ENCODE measurements around the gene ANKRD44. TPM values are rescaled to one million over a fixed set of nuclear protein-coding genes. Genes with fewer than 3 reads are reported as not detected.

Gene ANKRD44
- total RNA-seq, 2 experiments from 2014 or later, result 214 to 246 TPM

- Mint-ChIP-seq H3K4me1 (peaks cover 96% of the 10 kb centered on the region), H3K36me3 (ENCODE audit: low read depth) (peaks cover 52% of the 10 kb centered on the region), H3K4me3 (peak overlapping the region; percentile 15), H3K9me3 (no peaks in the 10 kb centered on the region), H3K27ac (peak overlapping the region; percentile 91), H3K27me3 (no peaks in the 10 kb centered on the region)
- CTCF ChIA-PET, result interaction anchor here (0.9 to 2.3 kb wide), 5 partner anchors 11 to 96 kb away, joined by 3 to 10 read pairs (median 5); no protein-coding TSS in a partner anchor
- POLR2A ChIA-PET, result interaction anchor here (1.0 to 12.7 kb wide), 11 partner anchors 11 to 98 kb away, joined by 3 to 158 read pairs (median 4); partner anchors contain the start of gene ANKRD44
- peak; percentile 57 for DNase-seq
These were observed 100.7 kb downstream of the ANKRD44 start for GRCh38 chr2:197209742-197210408.

- Mint-ChIP-seq H3K9me3 (no peaks in the 10 kb centered on the region), H3K4me3 (peak overlapping the region; percentile 15), H3K27me3 (no peaks in the 10 kb centered on the region), H3K36me3 (ENCODE audit: low read depth) (peaks cover 58% of the 10 kb centered on the region), H3K4me1 (peaks cover 96% of the 10 kb centered on the region), H3K27ac (peak overlapping the region; percentile 91)
- no peak for DNase-seq
- ChIA-PET CTCF (interaction anchor here (0.6 to 2.3 kb wide), 7 partner anchors 10 to 98 kb away, joined by 3 to 10 read pairs (median 3); no protein-coding TSS in a partner anchor), POLR2A (interaction anchor here (1.2 to 12.7 kb wide), 11 partner anchors 8 to 98 kb away, joined by 3 to 158 read pairs (median 4); partner anchors contain the start of gene ANKRD44)
These were observed 101.3 kb downstream of the ANKRD44 start for GRCh38 chr2:197209246-197209645.

- H3K27ac Mint-ChIP-seq, result peak overlapping the region; percentile 91
- H3K4me1 Mint-ChIP-seq, result peaks cover 94% of the 10 kb centered on the region
- H3K36me3 Mint-ChIP-seq (ENCODE audit: low read depth), result peaks cover 61% of the 10 kb centered on the region
- no peaks in the 10 kb centered on the region for H3K9me3 Mint-ChIP-seq
- no peaks in the 10 kb centered on the region for H3K27me3 Mint-ChIP-seq
- POLR2A ChIA-PET, result interaction anchor here (1.2 to 12.7 kb wide), 8 partner anchors 8 to 99 kb away, joined by 3 to 158 read pairs (median 6); partner anchors contain the start of gene ANKRD44
- no peak for DNase-seq
- H3K4me3 Mint-ChIP-seq, result peak overlapping the region; percentile 15
- CTCF ChIA-PET, result interaction anchor here (0.6 to 2.3 kb wide), 8 partner anchors 10 to 102 kb away, joined by 3 to 10 read pairs (median 3); partner anchors contain the start of gene ANKRD44
These were observed 101.7 kb downstream of the ANKRD44 start for GRCh38 chr2:197208841-197209240.

- H3K4me1 Mint-ChIP-seq, result peaks cover 91% of the 10 kb centered on the region
- peak overlapping the region; percentile 93 for H3K27ac Mint-ChIP-seq
- H3K36me3 Mint-ChIP-seq (ENCODE audit: low read depth), result peaks cover 68% of the 10 kb centered on the region
- DNase-seq, result no peak
- ChIA-PET POLR2A (interaction anchor here (0.6 to 12.7 kb wide), 6 partner anchors 9 to 409 kb away, joined by 3 to 158 read pairs (median 9); partner anchors contain the start of genes ANKRD44 and GTF3C3), CTCF (interaction anchor here (0.7 to 2.3 kb wide), 5 partner anchors 8 to 103 kb away, joined by 3 to 5 read pairs (median 3); partner anchors contain the start of gene ANKRD44)
- H3K4me3 Mint-ChIP-seq, result no peak overlapping the region
- no peaks in the 10 kb centered on the region for H3K9me3 Mint-ChIP-seq
- H3K27me3 Mint-ChIP-seq, result no peaks in the 10 kb centered on the region
These were observed 102.6 kb downstream of the ANKRD44 start for GRCh38 chr2:197208024-197208423.

- H3K36me3 Mint-ChIP-seq (ENCODE audit: low read depth), result peaks cover 70% of the 10 kb centered on the region
- H3K9me3 Mint-ChIP-seq, result no peaks in the 10 kb centered on the region
- CTCF ChIA-PET, result interaction anchor here (0.7 to 2.3 kb wide), 3 partner anchors 8 to 33 kb away, joined by 3 to 5 read pairs (median 4); no protein-coding TSS in a partner anchor
- H3K27ac Mint-ChIP-seq, result peak overlapping the region; percentile 93
- peaks cover 88% of the 10 kb centered on the region for H3K4me1 Mint-ChIP-seq
- POLR2A ChIA-PET, result interaction anchor here (1.0 to 12.7 kb wide), 6 partner anchors 9 to 100 kb away, joined by 3 to 158 read pairs (median 10); partner anchors contain the start of gene ANKRD44
- no peak for DNase-seq
- no peaks in the 10 kb centered on the region for H3K27me3 Mint-ChIP-seq
- no peak overlapping the region for H3K4me3 Mint-ChIP-seq
These were observed 103.0 kb downstream of the ANKRD44 start for GRCh38 chr2:197207598-197207997.

GRCh38 chr2:197207106-197207505 is 103.5 kb downstream of the ANKRD44 start:
- ChIA-PET POLR2A (interaction anchor here (1.0 to 12.7 kb wide), 6 partner anchors 9 to 101 kb away, joined by 3 to 158 read pairs (median 10); partner anchors contain the start of gene ANKRD44), CTCF (interaction anchor here (0.7 to 2.7 kb wide), 3 partner anchors 9 to 16 kb away, joined by 3 to 17 read pairs (median 5); no protein-coding TSS in a partner anchor)
- Mint-ChIP-seq H3K27me3 (no peaks in the 10 kb centered on the region), H3K4me1 (peaks cover 86% of the 10 kb centered on the region), H3K27ac (peak overlapping the region; percentile 93), H3K9me3 (peaks cover 2% of the 10 kb centered on the region), H3K36me3 (ENCODE audit: low read depth) (peaks cover 71% of the 10 kb centered on the region), H3K4me3 (no peak overlapping the region)
- DNase-seq, result no peak

- POLR2A ChIA-PET, result interaction anchor here (0.8 to 12.7 kb wide), 13 partner anchors 7 to 102 kb away, joined by 3 to 158 read pairs (median 6); partner anchors contain the start of gene ANKRD44
- CTCF ChIA-PET, result interaction anchor here (0.9 to 2.7 kb wide), 8 partner anchors 8 to 106 kb away, joined by 3 to 17 read pairs (median 4); no protein-coding TSS in a partner anchor
- Mint-ChIP-seq H3K36me3 (ENCODE audit: low read depth) (peaks cover 77% of the 10 kb centered on the region), H3K27me3 (no peaks in the 10 kb centered on the region), H3K9me3 (peaks cover 3% of the 10 kb centered on the region), H3K4me1 (peaks cover 85% of the 10 kb centered on the region), H3K27ac (peak overlapping the region; percentile 93), H3K4me3 (peak overlapping the region; percentile 38)
- peak; percentile 72 for DNase-seq
These were observed 104.9 kb downstream of the ANKRD44 start for GRCh38 chr2:197205585-197206215.

GRCh38 chr2:197204519-197205250 is 105.9 kb downstream of the ANKRD44 start:
- Mint-ChIP-seq H3K36me3 (ENCODE audit: low read depth) (peaks cover 79% of the 10 kb centered on the region), H3K9me3 (peaks cover 3% of the 10 kb centered on the region), H3K4me1 (peaks cover 85% of the 10 kb centered on the region), H3K27me3 (no peaks in the 10 kb centered on the region), H3K4me3 (no peak overlapping the region), H3K27ac (peak overlapping the region; percentile 93)
- POLR2A ChIA-PET, result interaction anchor here (0.8 to 12.7 kb wide), 13 partner anchors 6 to 103 kb away, joined by 3 to 158 read pairs (median 6); partner anchors contain the start of gene ANKRD44
- DNase-seq, result no peak
- CTCF ChIA-PET, result interaction anchor here (1.4 to 2.7 kb wide), 5 partner anchors 9 to 107 kb away, joined by 3 to 17 read pairs (median 4); no protein-coding TSS in a partner anchor

GRCh38 chr2:197201874-197202273 is 108.7 kb downstream of the ANKRD44 start:
- DNase-seq, result no peak
- Mint-ChIP-seq H3K27me3 (no peaks in the 10 kb centered on the region), H3K4me1 (peaks cover 85% of the 10 kb centered on the region), H3K36me3 (ENCODE audit: low read depth) (peaks cover 71% of the 10 kb centered on the region), H3K9me3 (peaks cover 3% of the 10 kb centered on the region), H3K4me3 (no peak overlapping the region), H3K27ac (peak overlapping the region; percentile 70)
- ChIA-PET POLR2A (interaction anchor here (9.9 kb wide), 2 partner anchors 8 to 106 kb away, joined by 123 to 158 read pairs; partner anchors contain the start of gene ANKRD44), CTCF (interaction anchor here (1.4 to 2.9 kb wide), 2 partner anchors 10 to 36 kb away, joined by 3 to 11 read pairs; no protein-coding TSS in a partner anchor)

- CTCF ChIA-PET, result interaction anchor here (1.2 to 4.1 kb wide), 6 partner anchors 9 to 111 kb away, joined by 3 to 28 read pairs (median 6); partner anchors contain the start of gene ANKRD44
- H3K36me3 Mint-ChIP-seq (ENCODE audit: low read depth), result peaks cover 65% of the 10 kb centered on the region
- no peak overlapping the region for H3K4me3 Mint-ChIP-seq
- POLR2A ChIA-PET, result interaction anchor here (0.8 to 9.9 kb wide), 5 partner anchors 9 to 108 kb away, joined by 3 to 123 read pairs (median 73); partner anchors contain the start of gene ANKRD44
- DNase-seq, result no peak
- peak overlapping the region; percentile 96 for H3K27ac Mint-ChIP-seq
- H3K4me1 Mint-ChIP-seq, result peaks cover 85% of the 10 kb centered on the region
- no peaks in the 10 kb centered on the region for H3K27me3 Mint-ChIP-seq
- H3K9me3 Mint-ChIP-seq, result peaks cover 3% of the 10 kb centered on the region
These were observed 109.9 kb downstream of the ANKRD44 start for GRCh38 chr2:197200762-197201058.

- Mint-ChIP-seq H3K27me3 (no peaks in the 10 kb centered on the region), H3K36me3 (ENCODE audit: low read depth) (peaks cover 63% of the 10 kb centered on the region), H3K9me3 (peaks cover 3% of the 10 kb centered on the region), H3K4me3 (no peak overlapping the region), H3K4me1 (peaks cover 85% of the 10 kb centered on the region), H3K27ac (peak overlapping the region; percentile 96)
- ChIA-PET POLR2A (interaction anchor here (0.8 to 9.9 kb wide), 6 partner anchors 10 to 109 kb away, joined by 3 to 123 read pairs (median 39); partner anchors contain the start of gene ANKRD44), CTCF (interaction anchor here (0.6 to 4.1 kb wide), 9 partner anchors 9 to 142 kb away, joined by 3 to 28 read pairs (median 6); partner anchors contain the start of gene ANKRD44)
- no peak for DNase-seq
These were observed 110.4 kb downstream of the ANKRD44 start for GRCh38 chr2:197200051-197200761.

Data from activated CD4-positive, alpha-beta memory T cell treated with anti-CD3 and anti-CD28 coated beads, Interleukin-2, amount 10 ng/mL, durations not matched to agents 7 days and 5 days (primary cell).